ENCODE results near the gene HDAC7. TPM values are rescaled to one million over a fixed set of nuclear protein-coding genes. Genes with fewer than 3 reads are reported as not detected.

HDAC7 gene
- total and polyA plus RNA-seq, 8 donors = 17.9 to 48.1 (median 23.2) TPM

DNA sequence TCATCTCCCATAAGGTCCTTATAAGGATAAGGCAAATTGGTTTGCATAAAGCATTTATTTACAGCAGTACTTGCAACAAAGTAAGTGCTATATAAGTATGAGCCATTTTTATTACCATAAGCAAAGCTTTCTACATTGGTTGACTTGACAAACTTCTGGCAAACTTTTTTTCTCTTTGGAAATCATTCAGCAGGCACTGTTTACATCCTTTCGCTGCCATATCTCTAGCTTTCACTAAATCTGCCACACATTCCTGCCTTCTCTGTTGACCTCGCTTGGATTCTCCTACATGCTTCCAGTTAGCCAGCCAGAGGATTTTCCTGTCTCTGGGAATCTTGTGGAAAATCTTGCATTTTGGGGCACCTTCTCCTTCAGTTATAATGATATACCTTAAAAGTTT lies 21.8 kb upstream of the HDAC7 start:
- H3K9me3 ChIP-seq = no peaks in the 10 kb centered on the region
- no peak for DNase-seq
- no peaks in the 10 kb centered on the region for H3K36me3 ChIP-seq
- 29 to 31% methylated on average over 2 of the region's 2 CpGs for WGBS, 2 donors
- no peak overlapping the region for H3K4me3 ChIP-seq
- intact Hi-C loops (cut with DNase I) = no loop called here
- H3K27me3 ChIP-seq = no peaks in the 10 kb centered on the region
- no peak for ATAC-seq
- TF ChIP-seq, protein P1, sequence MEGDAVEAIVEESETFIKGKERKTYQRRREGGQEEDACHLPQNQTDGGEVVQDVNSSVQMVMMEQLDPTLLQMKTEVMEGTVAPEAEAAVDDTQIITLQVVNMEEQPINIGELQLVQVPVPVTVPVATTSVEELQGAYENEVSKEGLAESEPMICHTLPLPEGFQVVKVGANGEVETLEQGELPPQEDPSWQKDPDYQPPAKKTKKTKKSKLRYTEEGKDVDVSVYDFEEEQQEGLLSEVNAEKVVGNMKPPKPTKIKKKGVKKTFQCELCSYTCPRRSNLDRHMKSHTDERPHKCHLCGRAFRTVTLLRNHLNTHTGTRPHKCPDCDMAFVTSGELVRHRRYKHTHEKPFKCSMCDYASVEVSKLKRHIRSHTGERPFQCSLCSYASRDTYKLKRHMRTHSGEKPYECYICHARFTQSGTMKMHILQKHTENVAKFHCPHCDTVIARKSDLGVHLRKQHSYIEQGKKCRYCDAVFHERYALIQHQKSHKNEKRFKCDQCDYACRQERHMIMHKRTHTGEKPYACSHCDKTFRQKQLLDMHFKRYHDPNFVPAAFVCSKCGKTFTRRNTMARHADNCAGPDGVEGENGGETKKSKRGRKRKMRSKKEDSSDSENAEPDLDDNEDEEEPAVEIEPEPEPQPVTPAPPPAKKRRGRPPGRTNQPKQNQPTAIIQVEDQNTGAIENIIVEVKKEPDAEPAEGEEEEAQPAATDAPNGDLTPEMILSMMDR (IDR thresholded peaks at IDR 0.05) = no peak
- no peak for FAIRE-seq
- no peaks in the 10 kb centered on the region for H3K4me1 ChIP-seq
- H3K27ac ChIP-seq = no peak overlapping the region

DNA sequence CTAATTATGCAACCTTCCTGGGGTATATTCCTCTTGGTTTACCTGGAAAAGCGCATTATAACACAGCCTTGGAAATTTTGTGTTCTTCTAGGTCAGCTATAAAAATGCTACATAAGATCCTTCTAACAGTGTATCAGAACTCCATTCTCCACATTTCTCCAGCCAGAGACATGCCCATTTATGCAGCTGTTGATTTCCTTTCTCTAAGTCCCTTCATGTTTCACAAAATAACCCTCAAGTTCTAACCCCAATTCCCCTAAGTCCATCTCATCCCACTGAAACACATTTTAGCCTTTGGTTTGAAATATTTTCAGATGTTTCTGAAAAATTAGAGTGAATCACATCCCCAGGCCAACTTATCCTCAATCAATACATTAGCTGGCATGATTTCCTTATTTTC lies 20.9 kb upstream of the HDAC7 start:
- Histone ChIP-seq H3K27me3 (no peaks in the 10 kb centered on the region), H3K36me3 (no peaks in the 10 kb centered on the region), H3K4me1 (no peaks in the 10 kb centered on the region), H3K9me3 (no peaks in the 10 kb centered on the region), H3K27ac (no peak overlapping the region), H3K4me3 (no peak overlapping the region)
- intact Hi-C loops (cut with DNase I) = no loop called here
- TF ChIP-seq, protein P1 (IDR thresholded peaks at IDR 0.05) = no peak
- no peak for ATAC-seq
- no peak for DNase-seq
- WGBS, 2 donors = 86 to 91% methylated on average over 1 of the region's 1 CpG
- no peak for FAIRE-seq

DNA sequence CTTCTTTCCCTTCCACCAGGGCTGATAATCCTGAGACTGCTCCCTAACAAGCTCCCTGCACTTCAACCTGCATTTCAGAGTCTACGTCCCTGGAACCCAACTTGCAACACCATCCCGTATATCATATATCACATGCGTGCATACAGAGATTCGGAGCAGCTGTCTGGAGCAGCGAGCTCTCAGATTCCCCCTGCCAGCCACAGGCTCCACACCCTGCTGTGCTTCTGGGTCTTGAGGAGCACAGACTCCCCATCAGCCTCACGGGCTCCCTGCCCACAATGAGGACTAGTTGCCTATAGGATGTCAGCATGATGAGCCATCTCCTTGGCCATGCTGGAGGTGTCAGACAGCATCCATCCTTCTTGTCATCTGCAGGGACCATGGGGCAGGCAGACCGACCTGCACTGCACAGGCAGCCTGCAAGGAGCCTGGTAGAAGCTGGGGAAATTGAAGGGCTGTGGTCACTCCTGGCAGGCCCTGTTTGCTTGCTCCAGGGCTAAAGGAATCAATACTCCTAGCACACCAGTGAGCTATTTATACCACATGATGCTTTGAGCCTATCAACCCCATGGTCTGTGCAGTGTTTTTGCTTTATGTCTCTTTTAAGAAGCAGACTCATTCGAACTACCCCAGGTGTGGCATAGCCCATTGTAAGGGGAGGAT lies 19.6 kb upstream of the HDAC7 start:
- H3K4me1 ChIP-seq = no peaks in the 10 kb centered on the region
- FAIRE-seq = no peak
- H3K4me3 ChIP-seq = no peak overlapping the region
- intact Hi-C loops (cut with DNase I) = loop anchor here in 2 of 3 donors (5.0 to 10.0 kb wide), 3 partner anchors 55 to 125 kb away; no protein-coding TSS in a partner anchor
- no peaks in the 10 kb centered on the region for H3K36me3 ChIP-seq
- H3K27ac ChIP-seq = no peak overlapping the region
- no peaks in the 10 kb centered on the region for H3K27me3 ChIP-seq
- TF ChIP-seq, protein P1 (IDR thresholded peaks at IDR 0.05) = no peak
- DNase-seq = no peak
- H3K9me3 ChIP-seq = no peaks in the 10 kb centered on the region
- ATAC-seq = no peak
- 60 to 72% methylated on average over 8 of the region's 8 CpGs for WGBS, 2 donors

DNA sequence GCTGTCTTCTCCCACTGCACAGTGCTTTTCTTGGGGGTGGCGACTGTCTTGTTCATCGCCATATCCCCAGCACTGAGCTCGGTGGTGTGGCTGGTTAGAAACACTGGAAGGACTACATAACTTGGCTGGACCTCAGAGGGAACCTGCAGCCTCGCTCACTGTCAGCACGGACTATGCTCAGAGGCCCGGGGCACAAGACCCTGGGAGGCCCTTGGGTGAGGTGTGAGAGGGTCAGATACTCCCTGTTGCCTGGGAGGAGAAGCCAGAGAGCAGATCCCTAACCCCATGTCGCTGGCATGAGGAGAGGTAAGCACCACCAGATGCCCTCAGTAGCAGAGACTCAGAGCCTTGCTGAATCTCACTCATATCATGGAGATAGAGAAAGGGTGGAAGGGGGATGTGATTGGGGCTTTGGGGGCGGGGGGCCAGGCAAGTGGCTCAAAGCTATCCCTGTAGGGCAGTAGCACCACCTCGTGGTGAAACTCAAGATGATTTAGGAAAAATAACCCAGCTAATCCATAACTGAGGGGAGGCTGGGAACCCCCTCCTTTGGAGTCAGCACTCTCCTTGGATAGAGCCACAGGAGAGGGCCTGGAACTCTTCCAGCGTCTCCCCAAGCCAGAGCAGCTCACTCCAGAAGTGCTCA lies 18.7 kb upstream of the HDAC7 start:
- H3K4me3 ChIP-seq = no peak overlapping the region
- no peaks in the 10 kb centered on the region for H3K4me1 ChIP-seq
- no peak for FAIRE-seq
- TF ChIP-seq, protein P1 (IDR thresholded peaks at IDR 0.05) = peak; percentile 8 to 36 (median 32)
- H3K9me3 ChIP-seq = no peaks in the 10 kb centered on the region
- no peak overlapping the region for H3K27ac ChIP-seq
- peak in 1 of 6 donors; percentile 24 for DNase-seq
- intact Hi-C loops (cut with DNase I) = loop anchor here in 2 of 3 donors (5.0 to 10.0 kb wide), 3 partner anchors 54 to 124 kb away; no protein-coding TSS in a partner anchor
- H3K27me3 ChIP-seq = no peaks in the 10 kb centered on the region
- WGBS, 2 donors = 31 to 37% methylated on average over 10 of the region's 10 CpGs
- ATAC-seq = peak; percentile 44 to 71 (median 66)
- no peaks in the 10 kb centered on the region for H3K36me3 ChIP-seq

Data from pancreas (tissue), 10 donors.